ENCODE data around the gene MAP3K14. TPM values are rescaled to one million over a fixed set of nuclear protein-coding genes. Genes with fewer than 3 reads are reported as not detected.

Gene MAP3K14
- polyA plus RNA-seq, 3 donors, result 1.4 to 29.9 (median 3.8) TPM

- peaks cover 0 to 3% (median 0%) of the 10 kb centered on the region in 7 donors for H3K9me3 Mint-ChIP-seq
- H3K27ac ChIP-seq (ENCODE audit: low read depth in 1 of 2, low read length in 2 of 2), result peak overlapping the region; percentile 93 to 99
- peak overlapping the region; percentile 23 to 99 (median 84) for H3K4me3 ChIP-seq (replicated peaks in 1 of 3; ENCODE audit: low read depth in 2 of 3, low read length in 3 of 3)
- peak in 1 of 3 donors; percentile 8 for DNase-seq
- 0% methylated on average over 2 of the region's 3 CpGs for WGBS (ENCODE audit: insufficient coverage)
- peaks cover 0 to 4% (median 0%) of the 10 kb centered on the region in 3 donors for H3K27me3 Mint-ChIP-seq (ENCODE audit: low read depth in 3 of 3)
- H3K79me2 ChIP-seq (ENCODE audit: insufficient read depth, low read length), result peaks cover 98% of the 10 kb centered on the region
- H3K36me3 ChIP-seq (replicated peaks in 1 of 2; ENCODE audit: control insufficient read depth in 1 of 2, insufficient read depth in 2 of 2, low read length in 2 of 2), result peaks cover 0 to 9% of the 10 kb centered on the region in 2 donors
- H3K4me1 ChIP-seq (ENCODE audit: control insufficient read depth in 1 of 2, insufficient read depth in 2 of 2, low read length in 2 of 2), result peaks cover 81 to 83% of the 10 kb centered on the region in 2 donors
- no peaks in the 10 kb centered on the region for H3K27me3 ChIP-seq (ENCODE audit: control insufficient read depth in 2 of 2, insufficient read depth in 2 of 2, low read length in 2 of 2)
- peak overlapping the region; percentile 91 for H3K9ac ChIP-seq (ENCODE audit: insufficient read depth, low read length, poor library complexity, severe bottlenecking)
- TF ChIP-seq CTCF (IDR thresholded peaks at IDR 0.05), result no peak
- no peaks in the 10 kb centered on the region for H3K9me3 ChIP-seq (replicated peaks in 1 of 2; ENCODE audit: control insufficient read depth in 1 of 2, insufficient read depth in 1 of 2, low read length in 2 of 2)
- peaks cover 42% of the 10 kb centered on the region for H4K20me1 ChIP-seq (ENCODE audit: insufficient read depth, low read length)
- intact Hi-C loops (cut with micrococcal nuclease), result loop anchor here in 1 of 2 donors (2.0 to 5.0 kb wide), 2 partner anchors 66 to 91 kb away; partner anchors contain the start of gene MAP3K14
- peak overlapping the region; percentile 98 to 100 (median 100) for H3K27ac Mint-ChIP-seq
- H2AFZ ChIP-seq (ENCODE audit: insufficient read depth, low read depth, low read length, poor library complexity, severe bottlenecking), result no peak overlapping the region
- H3K4me1 Mint-ChIP-seq, result peaks cover 76% of the 10 kb centered on the region
- H3K36me3 Mint-ChIP-seq, result peaks cover 44 to 66% of the 10 kb centered on the region in 2 donors
- H3K4me3 Mint-ChIP-seq, result peak overlapping the region; percentile 97 to 99
- peak overlapping the region; percentile 98 for H3K4me2 ChIP-seq (replicated peaks; ENCODE audit: extremely low read depth, low read length, poor library complexity, severe bottlenecking)
Observed at GRCh38 chr17:45226576-45226975, 90.2 kb downstream of the MAP3K14 start.

- Mint-ChIP-seq H3K4me3 (peak overlapping the region; percentile 97 to 99), H3K4me1 (peaks cover 71% of the 10 kb centered on the region), H3K27me3 (ENCODE audit: low read depth in 3 of 3) (peaks cover 0 to 4% (median 0%) of the 10 kb centered on the region in 3 donors), H3K27ac (peak overlapping the region; percentile 98 to 100 (median 100)), H3K9me3 (peaks cover 0 to 3% (median 0%) of the 10 kb centered on the region in 7 donors), H3K36me3 (peaks cover 40 to 63% of the 10 kb centered on the region in 2 donors)
- peak overlapping the region; percentile 91 for H3K9ac ChIP-seq (ENCODE audit: insufficient read depth, low read length, poor library complexity, severe bottlenecking)
- peaks cover 98% of the 10 kb centered on the region for H3K79me2 ChIP-seq (ENCODE audit: insufficient read depth, low read length)
- peak overlapping the region; percentile 93 to 99 for H3K27ac ChIP-seq (ENCODE audit: low read depth in 1 of 2, low read length in 2 of 2)
- no peaks in the 10 kb centered on the region for H3K9me3 ChIP-seq (replicated peaks in 1 of 2; ENCODE audit: control insufficient read depth in 1 of 2, insufficient read depth in 1 of 2, low read length in 2 of 2)
- peak; percentile 98 to 99 (median 98) for DNase-seq
- H3K4me1 ChIP-seq (ENCODE audit: control insufficient read depth in 1 of 2, insufficient read depth in 2 of 2, low read length in 2 of 2), result peaks cover 77 to 80% of the 10 kb centered on the region in 2 donors
- intact Hi-C loops (cut with micrococcal nuclease), result loop anchor here in 1 of 2 donors (2.0 to 5.0 kb wide), 2 partner anchors 67 to 91 kb away; partner anchors contain the start of gene MAP3K14
- peaks cover 0 to 5% of the 10 kb centered on the region in 2 donors for H3K36me3 ChIP-seq (replicated peaks in 1 of 2; ENCODE audit: control insufficient read depth in 1 of 2, insufficient read depth in 2 of 2, low read length in 2 of 2)
- H3K4me2 ChIP-seq (replicated peaks; ENCODE audit: extremely low read depth, low read length, poor library complexity, severe bottlenecking), result peak overlapping the region; percentile 98
- no peak for TF ChIP-seq CTCF (IDR thresholded peaks at IDR 0.05)
- 0% methylated on average over 7 of the region's 11 CpGs for WGBS (ENCODE audit: insufficient coverage)
- H3K27me3 ChIP-seq (ENCODE audit: control insufficient read depth in 2 of 2, insufficient read depth in 2 of 2, low read length in 2 of 2), result no peaks in the 10 kb centered on the region
- peak overlapping the region; percentile 84 to 99 (median 97) for H3K4me3 ChIP-seq (replicated peaks in 1 of 3; ENCODE audit: low read depth in 2 of 3, low read length in 3 of 3)
- H2AFZ ChIP-seq (ENCODE audit: insufficient read depth, low read depth, low read length, poor library complexity, severe bottlenecking), result no peak overlapping the region
- H4K20me1 ChIP-seq (ENCODE audit: insufficient read depth, low read length), result peaks cover 40% of the 10 kb centered on the region
Observed at GRCh38 chr17:45225964-45226530, 90.8 kb downstream of the MAP3K14 start.
